Ovary (tissue), 3 donors: Measurements from ENCODE around the gene ARHGAP29.

Experiments used
- CTCF ChIP-seq, 3 donors: fragments of 450-650 bp in 2 of 3; fragments of 200-600 bp in 1 of 3; IDR thresholded peaks; one replicate each; pipeline versions ENCODE4 v1.5.1 to v1.8.0; 2016 to 2022; ENCODE audit warnings: antibody characterized with exemption in 3 of 3, mild to moderate bottlenecking in 1 of 3
- EP300 ChIP-seq: sonication (generic); formaldehyde crosslinking; IDR thresholded peaks from one replicate; pipeline ENCODE4 v1.6.1; 2017; ENCODE audit warnings: antibody characterized with exemption
- POLR2A ChIP-seq: fragments of 450-650 bp; IDR thresholded peaks from one replicate; pipeline ENCODE4 v1.6.1; 2017; ENCODE audit warnings: antibody characterized with exemption, mild to moderate bottlenecking, moderate library complexity
- donor health status: DM: no; HTN: no; CAD: no.

GRCh38 chr1:94236013-94236491 lies 1.3 kb downstream of the ARHGAP29 start:
- TF ChIP-seq CTCF (IDR thresholded peaks at IDR 0.05) = no peak
- no peak for TF ChIP-seq EP300
- TF ChIP-seq POLR2A = no peak
